Trophoblast cell (in vitro differentiated cells and primary cell): ENCODE data around the gene ADGRL1.
A peak's percentile ranks its signal among the peaks of the same experiment; 100 is the strongest.

ENCODE experiments used
- DNase-seq, 2 donors: peaks; one replicate each; pipeline ENCODE4 v3.0.0-alpha.2; 2016
- H2AFZ ChIP-seq: 2 replicates; pipeline ENCODE4 v1.6.1; 2013; ENCODE audit warnings: low read length, moderate library complexity, mild to moderate bottlenecking; ENCODE audit not compliant: insufficient read depth, poor library complexity
- H2AK5ac ChIP-seq: 2 replicates; pipeline ENCODE4 v1.6.1; 2013; ENCODE audit warnings: mild to moderate bottlenecking, low read length
- H2BK120ac ChIP-seq: 2 replicates; pipeline ENCODE4 v1.6.1; 2013; ENCODE audit warnings: low read length, mild to moderate bottlenecking, moderate library complexity; ENCODE audit not compliant: insufficient read depth, poor library complexity
- H2BK12ac ChIP-seq: 2 replicates; pipeline ENCODE4 v1.6.1; 2013; ENCODE audit warnings: mild to moderate bottlenecking, low read length, moderate library complexity
- H2BK5ac ChIP-seq: 2 replicates; pipeline ENCODE4 v1.6.1; 2013; ENCODE audit warnings: low read length, low read depth, moderate library complexity, mild to moderate bottlenecking; ENCODE audit not compliant: poor library complexity
- H3K14ac ChIP-seq: 2 replicates; pipeline ENCODE4 v1.6.1; 2013; ENCODE audit warnings: mild to moderate bottlenecking, low read length
- H3K18ac ChIP-seq: 2 replicates; pipeline ENCODE4 v1.6.1; 2013; ENCODE audit warnings: mild to moderate bottlenecking, low read length
- H3K23ac ChIP-seq: 2 replicates; pipeline ENCODE4 v1.6.1; 2013; ENCODE audit warnings: low read length
- H3K27ac ChIP-seq: 2 replicates; pipeline ENCODE4 v1.5.1; 2013; ENCODE audit warnings: low read depth, mild to moderate bottlenecking, inconsistent platforms, low read length, moderate library complexity
- H3K27me3 ChIP-seq: 2 replicates; pipeline ENCODE4 v1.6.1; 2013; ENCODE audit warnings: inconsistent platforms, mild to moderate bottlenecking, low read length, moderate library complexity; ENCODE audit not compliant: insufficient read depth
- H3K36me3 ChIP-seq, 2 experiments: 1 replicate in 1 of 2; 2 replicates in 1 of 2; pipeline ENCODE4 v1.6.1; 2013; ENCODE audit warnings: low read length in 2 of 2, mild to moderate bottlenecking in 2 of 2, moderate library complexity in 1 of 2; ENCODE audit not compliant: insufficient read depth in 2 of 2, control insufficient read depth in 1 of 2
- H3K4ac ChIP-seq: 2 replicates; pipeline ENCODE4 v1.6.1; 2013; ENCODE audit warnings: low read depth, mild to moderate bottlenecking, low read length, moderate library complexity
- H3K4me1 ChIP-seq, 2 experiments: 1 replicate in 1 of 2; 2 replicates in 1 of 2; pipeline ENCODE4 v1.6.1; 2013; ENCODE audit warnings: low read length in 2 of 2, mild to moderate bottlenecking in 2 of 2, moderate library complexity in 1 of 2; ENCODE audit not compliant: insufficient read depth in 2 of 2, control insufficient read depth in 1 of 2
- H3K4me2 ChIP-seq: 2 replicates; pipeline ENCODE4 v1.6.1; 2013; ENCODE audit warnings: inconsistent platforms, mild to moderate bottlenecking, low read length, moderate library complexity
- H3K4me3 ChIP-seq: 2 replicates; pipeline ENCODE4 v1.5.1; 2013; ENCODE audit warnings: mild to moderate bottlenecking, low read depth, low read length, inconsistent platforms
- H3K79me1 ChIP-seq: one replicate; pipeline ENCODE4 v1.6.1; 2013; ENCODE audit warnings: low read length
- H3K79me2 ChIP-seq: 2 replicates; pipeline ENCODE4 v1.6.1; 2013; ENCODE audit warnings: low read length, mild to moderate bottlenecking; ENCODE audit not compliant: control insufficient read depth, insufficient read depth, poor library complexity
- H3K9ac ChIP-seq: 2 replicates; pipeline ENCODE4 v1.6.1; 2013; ENCODE audit warnings: mild to moderate bottlenecking, low read length
- H3K9me3 ChIP-seq: 2 replicates; pipeline ENCODE4 v1.6.1; 2013; ENCODE audit warnings: low read depth, mild to moderate bottlenecking, control low read depth, inconsistent platforms, low read length; ENCODE audit not compliant: insufficient read depth
- H4K12ac ChIP-seq: 2 replicates; pipeline ENCODE4 v1.6.1; 2013; ENCODE audit warnings: low read depth, mild to moderate bottlenecking, low read length, moderate library complexity
- H4K8ac ChIP-seq: 2 replicates; pipeline ENCODE4 v1.6.1; 2013; ENCODE audit warnings: low read depth, mild to moderate bottlenecking, low read length, moderate library complexity
- H4K91ac ChIP-seq: one replicate; pipeline ENCODE4 v1.6.1; 2013; ENCODE audit warnings: low read depth, mild to moderate bottlenecking, low read length, moderate library complexity
- WGBS: extraction: QIAGEN DNeasy Blood & Tissue Kit; methylation state at CpG from one replicate; pipeline ENCODE4 v1.1.7; 2013; ENCODE audit warnings: missing lambda C conversion rate; ENCODE audit not compliant: insufficient read length, insufficient coverage; ENCODE audit errors: extremely low coverage; 5-methylcytosine and 5-hydroxymethylcytosine counted together

Gene ADGRL1

GRCh38 chr19:14116525-14116917 is 89.4 kb downstream of the ADGRL1 start:
- Histone ChIP-seq H3K9me3 (no peaks in the 10 kb centered on the region), H2BK12ac (no peak overlapping the region), H3K27me3 (no peaks in the 10 kb centered on the region), H3K79me2 (peaks cover 2% of the 10 kb centered on the region), H2AK5ac (no peak overlapping the region), H2AFZ (no peak overlapping the region), H3K79me1 (peaks cover 4% of the 10 kb centered on the region), H2BK5ac (no peak overlapping the region), H3K4ac (no peak overlapping the region), H2BK120ac (no peak overlapping the region), H3K14ac (no peak overlapping the region), H4K12ac (no peak overlapping the region), H3K4me3 (peak overlapping the region; percentile 89), H3K4me2 (peak overlapping the region; percentile 92), H4K8ac (no peak overlapping the region), H3K9ac (no peak overlapping the region), H3K27ac (no peak overlapping the region), H3K4me1 (peaks cover 14 to 26% of the 10 kb centered on the region in 2 experiments), H3K18ac (no peak overlapping the region), H3K36me3 (peaks cover 2 to 4% of the 10 kb centered on the region in 2 experiments), H4K91ac (no peak overlapping the region), H3K23ac (no peak overlapping the region)
- WGBS: no CpG with 5 or more reads among the region's 6 CpGs
- DNase-seq: no peak

GRCh38 chr19:14115756-14116155 is 90.2 kb downstream of the ADGRL1 start:
- Histone ChIP-seq H3K23ac (no peak overlapping the region), H4K91ac (no peak overlapping the region), H4K12ac (no peak overlapping the region), H2BK120ac (no peak overlapping the region), H3K18ac (no peak overlapping the region), H2AFZ (no peak overlapping the region), H3K4me1 (peaks cover 14 to 26% of the 10 kb centered on the region in 2 experiments), H3K9me3 (no peaks in the 10 kb centered on the region), H3K4ac (no peak overlapping the region), H3K79me2 (peaks cover 2% of the 10 kb centered on the region), H2AK5ac (no peak overlapping the region), H3K36me3 (peaks cover 0 to 4% of the 10 kb centered on the region in 2 experiments), H2BK5ac (no peak overlapping the region), H3K79me1 (peaks cover 4% of the 10 kb centered on the region), H2BK12ac (no peak overlapping the region), H3K4me2 (no peak overlapping the region), H3K9ac (no peak overlapping the region), H4K8ac (no peak overlapping the region), H3K4me3 (no peak overlapping the region), H3K27ac (no peak overlapping the region), H3K14ac (no peak overlapping the region), H3K27me3 (no peaks in the 10 kb centered on the region)
- no peak for DNase-seq
- no CpG with 5 or more reads among the region's 5 CpGs for WGBS

- Histone ChIP-seq H2BK5ac (no peak overlapping the region), H3K36me3 (no peaks in the 10 kb centered on the region), H3K4me1 (peaks cover 14 to 26% of the 10 kb centered on the region in 2 experiments), H3K4me2 (no peak overlapping the region), H3K79me1 (peaks cover 4% of the 10 kb centered on the region), H3K79me2 (peaks cover 2% of the 10 kb centered on the region), H3K18ac (no peak overlapping the region), H2AK5ac (no peak overlapping the region), H3K27ac (no peak overlapping the region), H4K12ac (no peak overlapping the region), H3K27me3 (no peaks in the 10 kb centered on the region), H4K91ac (no peak overlapping the region), H3K23ac (no peak overlapping the region), H3K4ac (no peak overlapping the region), H3K4me3 (no peak overlapping the region), H4K8ac (no peak overlapping the region), H2AFZ (no peak overlapping the region), H3K9ac (no peak overlapping the region), H3K9me3 (no peaks in the 10 kb centered on the region), H2BK12ac (no peak overlapping the region), H2BK120ac (no peak overlapping the region), H3K14ac (no peak overlapping the region)
- peak; percentile 33 to 51 for DNase-seq
- WGBS: no CpG with 5 or more reads among the region's 9 CpGs
Measured at GRCh38 chr19:14114854-14115253, 91.1 kb downstream of the ADGRL1 start.

- no peak overlapping the region for H3K14ac ChIP-seq
- no peaks in the 10 kb centered on the region for H3K27me3 ChIP-seq
- H2BK12ac ChIP-seq: no peak overlapping the region
- H2BK5ac ChIP-seq: no peak overlapping the region
- H3K4me1 ChIP-seq: peaks cover 11 to 23% of the 10 kb centered on the region in 2 experiments
- no peaks in the 10 kb centered on the region for H3K36me3 ChIP-seq
- H3K23ac ChIP-seq: no peak overlapping the region
- no peak overlapping the region for H3K4me2 ChIP-seq
- H3K79me1 ChIP-seq: peaks cover 4% of the 10 kb centered on the region
- WGBS: no CpG with 5 or more reads among the region's 7 CpGs
- H3K9ac ChIP-seq: no peak overlapping the region
- no peak overlapping the region for H4K12ac ChIP-seq
- no peak for DNase-seq
- H3K18ac ChIP-seq: no peak overlapping the region
- no peak overlapping the region for H2AFZ ChIP-seq
- H3K27ac ChIP-seq: no peak overlapping the region
- peaks cover 2% of the 10 kb centered on the region for H3K79me2 ChIP-seq
- H2AK5ac ChIP-seq: no peak overlapping the region
- no peak overlapping the region for H3K4ac ChIP-seq
- H4K91ac ChIP-seq: no peak overlapping the region
- no peaks in the 10 kb centered on the region for H3K9me3 ChIP-seq
- no peak overlapping the region for H3K4me3 ChIP-seq
- no peak overlapping the region for H4K8ac ChIP-seq
- no peak overlapping the region for H2BK120ac ChIP-seq
Measured at GRCh38 chr19:14114439-14114838, 91.5 kb downstream of the ADGRL1 start.
